ENCODE measurements around the gene PRKAR1B. TPM values are rescaled to one million over a fixed set of nuclear protein-coding genes. Genes with fewer than 3 reads are reported as not detected.

The PRKAR1B gene
- total RNA-seq, 1 donor from 2014 or later: 14.7 TPM

DNA sequence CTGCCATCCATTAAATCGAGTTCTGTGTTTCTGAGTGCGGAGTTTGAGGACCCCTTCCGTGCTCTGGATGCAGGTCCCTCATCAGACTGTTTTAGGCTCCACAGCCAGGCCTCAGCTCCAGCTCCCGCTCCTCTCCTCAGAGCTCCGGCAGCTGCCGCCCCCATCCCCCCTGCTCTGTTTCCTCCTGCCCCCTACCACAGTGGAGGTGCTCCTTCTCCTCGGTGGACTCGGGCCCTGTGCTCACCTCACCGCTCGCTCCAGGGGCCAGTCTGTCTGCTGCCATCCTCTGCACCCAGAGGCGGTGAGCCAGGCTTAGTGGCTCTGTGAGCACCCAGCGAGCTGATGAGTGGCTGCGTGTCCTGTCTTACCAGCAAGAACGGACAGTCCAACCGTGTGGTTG is 21.4 kb upstream of the PRKAR1B start:
- Mint-ChIP-seq H3K4me1 (ENCODE audit: low read depth, unreplicated experiment) (no peaks in the 10 kb centered on the region), H3K9me3 (ENCODE audit: unreplicated experiment) (no peaks in the 10 kb centered on the region), H3K4me3 (ENCODE audit: unreplicated experiment) (no peak overlapping the region), H3K27ac (ENCODE audit: unreplicated experiment) (no peak overlapping the region), H3K27me3 (ENCODE audit: low read depth, unreplicated experiment) (no peaks in the 10 kb centered on the region), H3K36me3 (ENCODE audit: low read depth, unreplicated experiment) (peaks cover 21% of the 10 kb centered on the region)
- Histone ChIP-seq H3K4me2 (ENCODE audit: low read length) (no peak overlapping the region), H4K20me1 (ENCODE audit: insufficient read depth, low read length) (peaks cover 31% of the 10 kb centered on the region), H2AFZ (ENCODE audit: low read depth, low read length) (no peak overlapping the region), H3K79me2 (ENCODE audit: insufficient read depth, low read length) (peaks cover 28% of the 10 kb centered on the region), H3K4me3 (ENCODE audit: insufficient read depth, low read depth, low read length) (no peak overlapping the region), H3K9ac (ENCODE audit: low read length) (no peak overlapping the region), H3K36me3 (ENCODE audit: insufficient read depth, low read length) (peaks cover 5% of the 10 kb centered on the region), H3K27ac (ENCODE audit: low read depth, low read length) (no peak overlapping the region), H3K27me3 (ENCODE audit: insufficient read depth, low read length) (no peaks in the 10 kb centered on the region), H3K9me3 (ENCODE audit: insufficient read depth, low read depth, low read length) (no peaks in the 10 kb centered on the region), H3K4me1 (ENCODE audit: insufficient read depth, low read length) (no peaks in the 10 kb centered on the region)
- FAIRE-seq (no peak), DNase-seq (ENCODE audit: low read depth) (no peak)
- no peak for TF ChIP-seq EZH2 (IDR thresholded peaks at IDR 0.05; ENCODE audit: insufficient read depth, low read length)
- TF ChIP-seq, protein P1, sequence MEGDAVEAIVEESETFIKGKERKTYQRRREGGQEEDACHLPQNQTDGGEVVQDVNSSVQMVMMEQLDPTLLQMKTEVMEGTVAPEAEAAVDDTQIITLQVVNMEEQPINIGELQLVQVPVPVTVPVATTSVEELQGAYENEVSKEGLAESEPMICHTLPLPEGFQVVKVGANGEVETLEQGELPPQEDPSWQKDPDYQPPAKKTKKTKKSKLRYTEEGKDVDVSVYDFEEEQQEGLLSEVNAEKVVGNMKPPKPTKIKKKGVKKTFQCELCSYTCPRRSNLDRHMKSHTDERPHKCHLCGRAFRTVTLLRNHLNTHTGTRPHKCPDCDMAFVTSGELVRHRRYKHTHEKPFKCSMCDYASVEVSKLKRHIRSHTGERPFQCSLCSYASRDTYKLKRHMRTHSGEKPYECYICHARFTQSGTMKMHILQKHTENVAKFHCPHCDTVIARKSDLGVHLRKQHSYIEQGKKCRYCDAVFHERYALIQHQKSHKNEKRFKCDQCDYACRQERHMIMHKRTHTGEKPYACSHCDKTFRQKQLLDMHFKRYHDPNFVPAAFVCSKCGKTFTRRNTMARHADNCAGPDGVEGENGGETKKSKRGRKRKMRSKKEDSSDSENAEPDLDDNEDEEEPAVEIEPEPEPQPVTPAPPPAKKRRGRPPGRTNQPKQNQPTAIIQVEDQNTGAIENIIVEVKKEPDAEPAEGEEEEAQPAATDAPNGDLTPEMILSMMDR (IDR thresholded peaks at IDR 0.05; ENCODE audit: insufficient read depth, low read depth, low read length): no peak

DNA sequence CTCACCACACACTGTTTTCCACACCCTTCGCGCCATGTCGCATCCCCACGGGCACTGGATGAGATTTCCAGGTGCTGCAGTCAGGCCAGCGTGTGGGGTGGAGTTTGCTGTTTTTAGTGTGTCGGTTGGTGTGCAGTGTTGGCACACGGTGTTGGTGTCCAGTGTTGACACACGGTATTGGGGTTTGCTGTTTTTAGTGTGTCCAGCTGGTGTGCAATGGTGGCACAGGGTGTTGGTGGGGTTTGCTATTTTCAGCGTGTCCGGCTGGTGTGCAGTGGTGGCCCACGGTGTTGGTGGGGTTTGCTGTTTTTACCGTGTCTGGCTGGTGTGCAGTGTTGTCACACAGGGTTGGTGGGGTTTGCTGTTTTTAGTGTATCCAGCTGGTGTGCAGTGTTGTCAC is 20.1 kb upstream of the PRKAR1B start:
- Histone ChIP-seq H3K9ac (ENCODE audit: low read length) (no peak overlapping the region), H3K27me3 (ENCODE audit: insufficient read depth, low read length) (no peaks in the 10 kb centered on the region), H3K9me3 (ENCODE audit: insufficient read depth, low read depth, low read length) (no peaks in the 10 kb centered on the region), H3K4me1 (ENCODE audit: insufficient read depth, low read length) (peaks cover 2% of the 10 kb centered on the region), H3K27ac (ENCODE audit: low read depth, low read length) (no peak overlapping the region), H3K4me2 (ENCODE audit: low read length) (no peak overlapping the region), H3K36me3 (ENCODE audit: insufficient read depth, low read length) (peaks cover 5% of the 10 kb centered on the region), H2AFZ (ENCODE audit: low read depth, low read length) (no peak overlapping the region), H4K20me1 (ENCODE audit: insufficient read depth, low read length) (peaks cover 31% of the 10 kb centered on the region), H3K4me3 (ENCODE audit: insufficient read depth, low read depth, low read length) (no peak overlapping the region), H3K79me2 (ENCODE audit: insufficient read depth, low read length) (peaks cover 28% of the 10 kb centered on the region)
- Mint-ChIP-seq H3K27me3 (ENCODE audit: low read depth, unreplicated experiment) (no peaks in the 10 kb centered on the region), H3K36me3 (ENCODE audit: low read depth, unreplicated experiment) (peaks cover 14% of the 10 kb centered on the region), H3K4me1 (ENCODE audit: low read depth, unreplicated experiment) (no peaks in the 10 kb centered on the region), H3K27ac (ENCODE audit: unreplicated experiment) (no peak overlapping the region), H3K9me3 (ENCODE audit: unreplicated experiment) (no peaks in the 10 kb centered on the region), H3K4me3 (ENCODE audit: unreplicated experiment) (no peak overlapping the region)
- TF ChIP-seq, protein P1 (IDR thresholded peaks at IDR 0.05; ENCODE audit: insufficient read depth, low read depth, low read length): no peak
- TF ChIP-seq EZH2 (IDR thresholded peaks at IDR 0.05; ENCODE audit: insufficient read depth, low read length): no peak
- no peak for DNase-seq (ENCODE audit: low read depth)
- FAIRE-seq: no peak

DNA sequence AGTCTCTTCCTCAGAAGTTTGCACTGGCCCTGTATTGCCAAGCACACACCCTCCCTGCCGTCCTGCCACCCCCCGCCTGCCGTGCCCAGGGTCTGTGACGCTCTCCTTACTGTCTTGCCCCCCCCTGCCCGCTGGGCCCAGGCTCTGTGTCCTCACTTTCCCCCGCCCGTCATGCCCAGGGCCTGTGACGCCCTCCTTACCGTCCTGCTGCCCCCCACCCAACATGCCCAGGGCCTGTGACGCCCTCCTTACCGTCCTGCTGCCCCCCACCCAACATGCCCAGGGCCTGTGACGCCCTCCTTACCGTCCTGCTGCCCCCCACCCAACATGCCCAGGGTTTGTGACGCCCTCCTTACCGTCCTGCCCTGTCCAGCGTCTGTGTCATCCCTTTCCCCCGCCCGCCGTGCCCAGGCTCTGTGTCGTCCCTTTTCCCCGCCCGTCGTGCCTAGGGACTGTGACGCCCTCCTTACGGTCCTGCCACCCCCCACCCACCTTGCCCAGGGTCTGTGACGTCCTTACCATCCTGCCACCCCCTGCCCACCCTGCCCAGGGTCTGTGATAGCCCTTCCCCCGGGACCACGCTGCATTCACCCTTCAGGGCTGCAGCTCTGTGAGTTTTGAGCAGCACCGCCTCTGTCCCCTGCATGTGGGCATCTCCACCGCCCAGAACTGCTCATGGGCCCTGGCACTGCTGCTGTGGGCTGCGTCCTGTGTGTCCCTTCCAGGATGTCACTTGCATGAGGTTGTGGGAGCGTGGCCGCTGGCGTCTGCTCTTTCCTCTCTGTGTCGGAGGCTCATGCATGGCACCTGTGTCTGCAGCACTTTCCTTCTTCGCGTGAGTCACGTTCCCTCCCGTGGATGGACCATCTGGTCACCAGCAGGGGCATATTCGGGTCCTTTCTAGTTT is 19.3 kb upstream of the PRKAR1B start:
- no peak overlapping the region for H3K27ac Mint-ChIP-seq (ENCODE audit: unreplicated experiment)
- no peaks in the 10 kb centered on the region for H3K9me3 Mint-ChIP-seq (ENCODE audit: unreplicated experiment)
- no peaks in the 10 kb centered on the region for H3K27me3 Mint-ChIP-seq (ENCODE audit: low read depth, unreplicated experiment)
- H4K20me1 ChIP-seq (ENCODE audit: insufficient read depth, low read length): peaks cover 31% of the 10 kb centered on the region
- H3K36me3 ChIP-seq (ENCODE audit: insufficient read depth, low read length): peaks cover 5% of the 10 kb centered on the region
- H3K27ac ChIP-seq (ENCODE audit: low read depth, low read length): no peak overlapping the region
- no peak overlapping the region for H3K4me3 Mint-ChIP-seq (ENCODE audit: unreplicated experiment)
- no peaks in the 10 kb centered on the region for H3K9me3 ChIP-seq (ENCODE audit: insufficient read depth, low read depth, low read length)
- no peaks in the 10 kb centered on the region for H3K4me1 Mint-ChIP-seq (ENCODE audit: low read depth, unreplicated experiment)
- TF ChIP-seq EZH2 (IDR thresholded peaks at IDR 0.05; ENCODE audit: insufficient read depth, low read length): no peak
- TF ChIP-seq, protein P1 (IDR thresholded peaks at IDR 0.05; ENCODE audit: insufficient read depth, low read depth, low read length): no peak
- peaks cover 28% of the 10 kb centered on the region for H3K79me2 ChIP-seq (ENCODE audit: insufficient read depth, low read length)
- H3K4me3 ChIP-seq (ENCODE audit: insufficient read depth, low read depth, low read length): no peak overlapping the region
- H3K36me3 Mint-ChIP-seq (ENCODE audit: low read depth, unreplicated experiment): peaks cover 18% of the 10 kb centered on the region
- H3K27me3 ChIP-seq (ENCODE audit: insufficient read depth, low read length): no peaks in the 10 kb centered on the region
- no peak overlapping the region for H2AFZ ChIP-seq (ENCODE audit: low read depth, low read length)
- H3K9ac ChIP-seq (ENCODE audit: low read length): no peak overlapping the region
- peaks cover 2% of the 10 kb centered on the region for H3K4me1 ChIP-seq (ENCODE audit: insufficient read depth, low read length)
- H3K4me2 ChIP-seq (ENCODE audit: low read length): no peak overlapping the region
- FAIRE-seq (no peak), DNase-seq (ENCODE audit: low read depth) (no peak)

Measured in astrocyte (in vitro differentiated cells and primary cell).